Measurements from ENCODE around the gene B3GNT3.
A peak's percentile ranks its signal among the peaks of the same experiment; 100 is the strongest.
"Not testable (repeated sequence)": the region's sequence is repeated elsewhere in the genome, so short reads cannot be mapped to it uniquely, and the experiment has no call there.

B3GNT3 gene

DNA sequence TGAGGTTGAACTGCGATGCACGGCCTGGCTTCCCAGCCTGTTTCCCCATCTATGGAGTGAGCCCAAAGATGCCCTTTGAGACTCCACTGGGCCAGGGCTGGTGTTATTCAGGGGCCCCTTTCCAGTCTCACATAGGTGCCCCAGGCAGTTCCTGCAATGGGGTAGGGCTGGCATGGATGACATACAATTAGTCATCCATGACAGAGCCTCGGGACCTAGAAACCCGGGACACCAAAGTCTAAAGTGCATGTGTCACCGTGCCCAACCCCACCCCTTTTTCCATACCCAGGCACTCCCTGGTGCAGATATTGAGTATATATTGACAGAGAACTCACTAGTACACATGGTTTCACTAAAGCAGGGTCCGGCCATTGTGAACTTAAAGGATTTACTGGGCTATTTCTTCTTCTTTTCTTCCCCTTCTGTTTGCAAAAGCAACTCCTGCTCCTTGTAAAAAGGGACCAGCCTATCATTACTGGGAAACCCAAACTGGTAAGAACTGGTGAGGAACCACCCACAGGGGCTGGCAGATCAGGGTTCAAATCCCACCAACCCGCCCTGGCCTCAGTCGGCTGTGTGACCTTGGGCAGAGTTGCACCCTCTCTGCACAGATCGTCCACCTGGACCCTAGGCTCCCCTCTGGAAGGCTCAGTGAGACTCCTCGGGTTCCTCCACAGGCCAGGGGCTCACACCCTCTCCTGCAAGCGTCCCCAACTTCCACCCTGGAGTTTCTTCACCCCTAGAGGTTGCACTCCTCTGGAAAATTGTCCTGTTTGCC, 2.7 kb downstream of the B3GNT3 start:
- DNase-seq: peak; percentile 60
- H3K4me3 Mint-ChIP-seq: no peak overlapping the region
- no peaks in the 10 kb centered on the region for H3K27me3 Mint-ChIP-seq
- no peaks in the 10 kb centered on the region for H3K9me3 Mint-ChIP-seq
- H3K4me1 Mint-ChIP-seq (ENCODE audit: low read depth): peaks cover 49% of the 10 kb centered on the region
- H3K27ac Mint-ChIP-seq: peak overlapping the region; percentile 81
- H3K36me3 Mint-ChIP-seq (ENCODE audit: low read depth): no peaks in the 10 kb centered on the region

DNA sequence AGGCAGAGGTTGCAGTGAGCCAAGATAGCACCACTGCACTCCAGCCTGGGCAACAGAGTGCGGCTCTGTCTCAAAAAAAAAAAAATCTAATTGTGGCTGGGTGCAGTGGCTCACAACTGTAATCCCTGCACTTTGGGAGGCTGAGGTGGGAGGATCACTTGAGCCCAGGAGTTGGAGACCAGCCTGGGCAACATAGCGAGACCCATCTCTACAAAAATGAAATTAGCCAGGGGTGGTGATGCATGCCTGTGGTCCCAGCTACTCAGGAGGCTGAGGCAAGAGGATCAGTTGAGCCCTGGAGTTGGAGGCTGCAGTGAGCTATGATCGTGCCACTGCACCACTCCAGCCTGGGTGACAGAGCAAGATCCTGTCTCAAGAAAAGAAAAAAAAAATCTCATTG, 3.7 kb downstream of the B3GNT3 start:
- not testable (repeated sequence) for H3K36me3 Mint-ChIP-seq (ENCODE audit: low read depth); H3K27ac Mint-ChIP-seq; H3K4me3 Mint-ChIP-seq; DNase-seq; H3K9me3 Mint-ChIP-seq; H3K27me3 Mint-ChIP-seq
- peaks cover 51% of the 10 kb centered on the region for H3K4me1 Mint-ChIP-seq (ENCODE audit: low read depth)

- Mint-ChIP-seq H3K36me3 (ENCODE audit: low read depth) (no peaks in the 10 kb centered on the region), H3K4me3 (no peak overlapping the region), H3K4me1 (ENCODE audit: low read depth) (peaks cover 25% of the 10 kb centered on the region), H3K27ac (no peak overlapping the region), H3K9me3 (no peaks in the 10 kb centered on the region), H3K27me3 (no peaks in the 10 kb centered on the region)
- DNase-seq: no peak
Observed at GRCh38 chr19:17802137-17802858, 7.4 kb downstream of the B3GNT3 start.

- peak overlapping the region; percentile 9 for H3K27ac Mint-ChIP-seq
- DNase-seq: no peak
- no peaks in the 10 kb centered on the region for H3K27me3 Mint-ChIP-seq
- H3K36me3 Mint-ChIP-seq (ENCODE audit: low read depth): no peaks in the 10 kb centered on the region
- H3K4me1 Mint-ChIP-seq (ENCODE audit: low read depth): peaks cover 23% of the 10 kb centered on the region
- H3K9me3 Mint-ChIP-seq: no peaks in the 10 kb centered on the region
- H3K4me3 Mint-ChIP-seq: no peak overlapping the region
Observed at GRCh38 chr19:17803264-17803896, 8.4 kb downstream of the B3GNT3 start.

- peaks cover 24% of the 10 kb centered on the region for H3K4me1 Mint-ChIP-seq (ENCODE audit: low read depth)
Observed at GRCh38 chr19:17805427-17805826, 10.5 kb downstream of the B3GNT3 start.

DNA sequence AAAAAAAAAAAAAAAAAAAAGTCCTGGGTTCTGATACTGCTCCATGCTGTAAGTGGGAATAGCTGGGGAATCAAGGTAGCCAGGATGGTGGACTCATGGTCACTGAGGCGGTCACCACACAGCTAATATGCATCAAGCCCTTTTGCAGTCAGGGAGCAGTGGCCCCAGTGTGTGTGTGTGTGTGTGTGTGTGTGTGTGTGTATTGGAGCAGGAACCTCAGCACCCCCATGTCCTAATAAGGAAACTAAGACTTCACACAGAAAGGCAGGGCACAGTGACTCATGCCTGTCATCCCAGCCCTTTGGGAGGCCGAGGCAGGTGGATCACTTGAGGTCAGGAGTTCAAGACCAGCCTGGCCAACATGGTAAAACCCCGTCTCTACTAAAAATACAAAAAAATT, 12.0 kb downstream of the B3GNT3 start:
- Mint-ChIP-seq H3K9me3 (no peaks in the 10 kb centered on the region), H3K36me3 (ENCODE audit: low read depth) (no peaks in the 10 kb centered on the region), H3K4me1 (ENCODE audit: low read depth) (peaks cover 24% of the 10 kb centered on the region), H3K27ac (no peak overlapping the region), H3K4me3 (no peak overlapping the region), H3K27me3 (no peaks in the 10 kb centered on the region)
- DNase-seq: no peak

More at GRCh38 chr19:17805427-17805826, 10.5 kb downstream of the B3GNT3 start:
- Mint-ChIP-seq H3K36me3 (ENCODE audit: low read depth) (no peaks in the 10 kb centered on the region), H3K9me3 (no peaks in the 10 kb centered on the region), H3K27ac (no peak overlapping the region), H3K4me3 (no peak overlapping the region), H3K27me3 (no peaks in the 10 kb centered on the region)
- no peak for DNase-seq

DNA sequence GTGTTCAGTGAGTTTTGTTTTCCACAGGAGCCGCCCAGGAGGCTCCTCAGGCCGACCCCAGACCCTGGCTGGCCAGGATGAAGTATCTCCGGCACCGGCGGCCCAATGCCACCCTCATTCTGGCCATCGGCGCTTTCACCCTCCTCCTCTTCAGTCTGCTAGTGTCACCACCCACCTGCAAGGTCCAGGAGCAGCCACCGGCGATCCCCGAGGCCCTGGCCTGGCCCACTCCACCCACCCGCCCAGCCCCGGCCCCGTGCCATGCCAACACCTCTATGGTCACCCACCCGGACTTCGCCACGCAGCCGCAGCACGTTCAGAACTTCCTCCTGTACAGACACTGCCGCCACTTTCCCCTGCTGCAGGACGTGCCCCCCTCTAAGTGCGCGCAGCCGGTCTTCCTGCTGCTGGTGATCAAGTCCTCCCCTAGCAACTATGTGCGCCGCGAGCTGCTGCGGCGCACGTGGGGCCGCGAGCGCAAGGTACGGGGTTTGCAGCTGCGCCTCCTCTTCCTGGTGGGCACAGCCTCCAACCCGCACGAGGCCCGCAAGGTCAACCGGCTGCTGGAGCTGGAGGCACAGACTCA, 12.9 kb downstream of the B3GNT3 start:
- H3K27ac Mint-ChIP-seq: no peak overlapping the region
- peaks cover 20% of the 10 kb centered on the region for H3K4me1 Mint-ChIP-seq (ENCODE audit: low read depth)

DNA sequence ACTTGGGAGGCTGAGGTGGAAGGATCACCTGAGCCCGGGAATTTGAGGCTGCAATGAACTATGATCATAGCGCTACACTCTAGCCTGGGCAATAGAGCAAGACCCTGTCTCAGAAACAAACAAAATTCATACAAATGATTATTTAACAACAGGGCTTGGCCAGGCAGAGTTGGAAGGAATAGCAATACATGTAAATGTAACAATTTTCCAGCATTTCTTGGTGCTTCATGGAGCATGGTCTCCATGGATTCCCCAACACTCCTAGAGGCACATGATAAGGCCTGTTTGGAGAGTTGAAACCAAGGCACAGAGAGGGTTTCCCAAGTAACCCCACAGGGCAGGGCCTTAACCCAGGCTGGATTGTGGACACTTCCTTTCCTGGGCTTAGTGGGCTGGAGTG, 16.2 kb downstream of the B3GNT3 start:
- H3K36me3 Mint-ChIP-seq (ENCODE audit: low read depth): peaks cover under 1% of the 10 kb centered on the region
- no peaks in the 10 kb centered on the region for H3K27me3 Mint-ChIP-seq
- peaks cover 9% of the 10 kb centered on the region for H3K4me1 Mint-ChIP-seq (ENCODE audit: low read depth)
- no peak overlapping the region for H3K27ac Mint-ChIP-seq
- no peaks in the 10 kb centered on the region for H3K9me3 Mint-ChIP-seq
- DNase-seq: no peak
- H3K4me3 Mint-ChIP-seq: no peak overlapping the region

More for the DNA sequence above, 12.9 kb downstream of the B3GNT3 start:
- no peaks in the 10 kb centered on the region for H3K27me3 Mint-ChIP-seq
- no peaks in the 10 kb centered on the region for H3K9me3 Mint-ChIP-seq
- H3K4me3 Mint-ChIP-seq: peak overlapping the region; percentile 52
- no peaks in the 10 kb centered on the region for H3K36me3 Mint-ChIP-seq (ENCODE audit: low read depth)
- DNase-seq: peak; percentile 54

- Mint-ChIP-seq H3K36me3 (ENCODE audit: low read depth) (peaks cover 5% of the 10 kb centered on the region), H3K4me3 (no peak overlapping the region), H3K4me1 (ENCODE audit: low read depth) (peaks cover 9% of the 10 kb centered on the region), H3K27me3 (no peaks in the 10 kb centered on the region), H3K9me3 (no peaks in the 10 kb centered on the region), H3K27ac (no peak overlapping the region)
- DNase-seq: no peak
Observed at GRCh38 chr19:17811681-17812080, 16.7 kb downstream of the B3GNT3 start.

DNA sequence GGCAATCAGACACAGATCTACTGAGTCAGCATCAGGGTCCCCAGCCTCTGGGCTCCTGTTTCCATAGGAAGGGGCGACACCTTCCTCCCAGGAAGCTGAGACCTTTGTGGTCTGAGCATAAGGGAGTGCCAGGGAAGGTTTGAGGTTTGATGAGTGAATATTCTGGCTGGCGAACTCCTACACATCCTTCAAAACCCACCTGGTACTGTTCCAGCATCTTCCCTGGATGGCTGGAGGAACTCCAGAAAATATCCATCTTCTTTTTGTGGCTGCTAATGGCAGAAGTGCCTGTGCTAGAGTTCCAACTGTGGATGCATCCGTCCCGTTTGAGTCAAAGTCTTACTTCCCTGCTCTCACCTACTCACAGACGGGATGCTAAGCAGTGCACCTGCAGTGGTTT, 17.2 kb downstream of the B3GNT3 start:
- Mint-ChIP-seq H3K9me3 (no peaks in the 10 kb centered on the region), H3K36me3 (ENCODE audit: low read depth) (peaks cover 5% of the 10 kb centered on the region), H3K4me1 (ENCODE audit: low read depth) (peaks cover 9% of the 10 kb centered on the region), H3K27ac (no peak overlapping the region), H3K27me3 (no peaks in the 10 kb centered on the region), H3K4me3 (no peak overlapping the region)
- DNase-seq: no peak

DNA sequence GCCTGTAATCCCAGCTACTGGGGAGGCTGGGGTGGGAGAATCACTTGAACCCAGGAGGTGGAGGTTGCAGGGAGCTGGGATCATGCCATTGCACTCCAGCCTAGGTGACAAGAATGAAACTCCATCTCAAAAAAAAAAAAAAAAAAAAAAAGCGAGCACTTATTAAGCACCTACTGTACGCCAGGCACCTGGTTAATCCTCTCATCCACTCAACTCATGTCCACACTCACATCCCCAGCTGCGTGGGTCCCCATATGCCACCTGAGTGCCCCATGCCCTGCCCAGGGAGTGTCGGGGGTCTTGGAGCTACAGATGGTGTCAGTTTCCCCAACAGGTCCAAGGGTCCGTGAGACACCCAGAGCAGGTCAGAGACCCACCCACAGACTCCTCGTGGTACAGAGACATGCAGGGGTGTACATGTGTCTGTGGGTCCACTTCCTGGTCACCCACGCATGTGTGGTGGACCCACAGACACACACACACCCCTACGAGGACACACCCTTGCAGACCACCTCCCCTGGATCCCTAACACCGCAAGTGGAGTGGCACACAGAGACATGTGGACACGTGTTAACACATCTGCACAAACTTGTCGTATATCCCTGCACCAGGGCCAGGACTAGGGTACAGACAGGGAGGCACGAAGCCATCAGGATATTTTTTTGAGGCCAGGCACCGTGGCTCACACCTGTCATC, 22.9 kb downstream of the B3GNT3 start:
- no peaks in the 10 kb centered on the region for H3K27me3 Mint-ChIP-seq
- H3K36me3 Mint-ChIP-seq (ENCODE audit: low read depth): peaks cover 5% of the 10 kb centered on the region
- no peak overlapping the region for H3K27ac Mint-ChIP-seq
- DNase-seq: no peak
- no peaks in the 10 kb centered on the region for H3K9me3 Mint-ChIP-seq
- no peaks in the 10 kb centered on the region for H3K4me1 Mint-ChIP-seq (ENCODE audit: low read depth)
- no peak overlapping the region for H3K4me3 Mint-ChIP-seq

- Mint-ChIP-seq H3K4me3 (no peak within 1 kb of the TSS), H3K27ac (no peak within 1 kb of the TSS), H3K36me3 (ENCODE audit: low read depth) (peaks cover 25% of the 10 kb centered on the region), H3K27me3 (no peaks in the 10 kb centered on the region), H3K9me3 (no peaks in the 10 kb centered on the region), H3K4me1 (ENCODE audit: low read depth) (no peaks in the 10 kb centered on the region)
- DNase-seq: no peak
Observed at GRCh38 chr19:17821190-17821589, 26.3 kb downstream of the B3GNT3 start, which contains the start of gene INSL3. Gene INSL3, minus strand, starts transcription at chr19:17821519. Its CDS starts 13 bp downstream, at chr19:17821506.

DNA sequence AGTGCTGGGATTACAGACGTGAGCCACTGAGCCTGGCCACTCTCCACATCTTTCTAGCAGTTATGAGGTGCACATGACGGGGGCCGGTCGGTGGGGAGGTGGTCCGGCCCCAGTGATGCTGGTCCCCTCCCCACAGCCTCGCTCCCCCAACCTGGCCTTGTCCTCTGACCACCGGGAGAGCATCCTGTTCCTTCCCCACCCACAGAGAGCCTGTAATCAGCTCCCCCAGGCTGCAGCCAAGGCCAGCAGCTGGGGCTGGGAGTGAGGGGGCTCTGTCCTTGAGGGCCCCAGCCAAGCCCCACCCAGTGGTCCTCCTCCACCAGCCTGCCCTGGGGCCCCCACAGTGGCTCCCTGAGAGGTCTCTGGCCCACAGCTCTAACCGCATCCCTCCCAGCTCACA, 29.4 kb downstream of the B3GNT3 start:
- H3K4me3 Mint-ChIP-seq: no peak overlapping the region
- H3K27ac Mint-ChIP-seq: peak overlapping the region; percentile 64
- no peaks in the 10 kb centered on the region for H3K4me1 Mint-ChIP-seq (ENCODE audit: low read depth)
- DNase-seq: no peak
- no peaks in the 10 kb centered on the region for H3K27me3 Mint-ChIP-seq
- no peaks in the 10 kb centered on the region for H3K9me3 Mint-ChIP-seq
- peaks cover 48% of the 10 kb centered on the region for H3K36me3 Mint-ChIP-seq (ENCODE audit: low read depth)

- Mint-ChIP-seq H3K36me3 (ENCODE audit: low read depth) (peaks cover 67% of the 10 kb centered on the region), H3K4me3 (no peak overlapping the region), H3K9me3 (no peaks in the 10 kb centered on the region), H3K27ac (no peak overlapping the region), H3K4me1 (ENCODE audit: low read depth) (no peaks in the 10 kb centered on the region), H3K27me3 (no peaks in the 10 kb centered on the region)
- DNase-seq: no peak
Observed at GRCh38 chr19:17826508-17827056, 31.6 kb downstream of the B3GNT3 start.

All from activated T-cell treated with anti-CD3 and anti-CD28 coated beads, Interleukin-2, amount 50 U/mL, for 24 hours (primary cell).